HS-5 (cell line): ENCODE results near the gene UBQLN4.
"Not testable (repeated sequence)": the region's sequence is repeated elsewhere in the genome, so short reads cannot be mapped to it uniquely, and the experiment has no call there.

Source experiments
- DNase-seq: peaks from one replicate; pipeline ENCODE4 v3.0.0-alpha.2; 2012; ENCODE audit warnings: low read depth

Gene UBQLN4

DNA sequence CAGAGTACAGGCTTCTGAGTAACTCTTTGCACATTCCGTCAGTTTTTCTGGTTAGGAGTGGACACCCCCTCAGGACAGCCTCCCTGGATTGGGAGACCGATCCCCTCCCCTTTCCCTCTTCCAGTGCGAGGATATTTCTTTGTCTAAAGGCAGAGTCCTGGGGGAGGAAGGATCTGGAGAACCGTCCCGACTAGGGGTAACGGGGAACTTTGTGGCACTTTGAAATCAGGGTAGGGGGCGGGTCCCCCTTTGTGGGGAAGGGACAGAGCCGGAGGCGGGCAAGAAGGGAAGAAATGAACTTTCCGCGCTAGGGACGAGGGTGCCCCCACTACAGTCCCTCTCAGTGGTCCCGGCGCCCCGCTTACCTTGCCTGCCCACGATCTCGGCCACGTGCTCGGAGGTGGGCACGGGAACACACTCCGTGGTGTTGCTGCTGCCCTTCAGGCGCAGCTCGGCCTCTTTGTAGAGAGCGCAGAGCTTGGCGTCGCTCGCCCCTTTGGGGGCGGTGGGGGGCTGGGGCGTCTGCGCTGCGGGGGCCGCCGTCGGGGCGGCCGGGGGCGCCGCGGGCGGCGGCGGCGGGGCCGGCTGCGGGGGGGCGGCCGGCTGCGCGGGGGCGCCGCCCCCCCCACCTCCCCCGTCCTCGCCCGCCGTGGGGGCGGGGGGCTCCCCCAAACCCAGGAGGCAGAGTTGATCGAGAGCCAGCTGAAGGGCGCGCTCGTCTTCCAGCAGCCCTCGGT is 27.8 kb upstream of the UBQLN4 start:
- no peak for DNase-seq

GRCh38 chr1:156080863-156081179 is 27.2 kb upstream of the UBQLN4 start:
- DNase-seq: no peak

GRCh38 chr1:156080241-156080862 is 26.8 kb upstream of the UBQLN4 start:
- DNase-seq: no peak

GRCh38 chr1:156079762-156080161 is 26.2 kb upstream of the UBQLN4 start:
- DNase-seq: no peak

- no peak for DNase-seq
Measured at GRCh38 chr1:156078728-156079127, 25.1 kb upstream of the UBQLN4 start.

- DNase-seq: no peak
Measured at GRCh38 chr1:156077430-156077760, 23.8 kb upstream of the UBQLN4 start.

GRCh38 chr1:156076609-156077429 is 23.2 kb upstream of the UBQLN4 start:
- no peak for DNase-seq

DNA sequence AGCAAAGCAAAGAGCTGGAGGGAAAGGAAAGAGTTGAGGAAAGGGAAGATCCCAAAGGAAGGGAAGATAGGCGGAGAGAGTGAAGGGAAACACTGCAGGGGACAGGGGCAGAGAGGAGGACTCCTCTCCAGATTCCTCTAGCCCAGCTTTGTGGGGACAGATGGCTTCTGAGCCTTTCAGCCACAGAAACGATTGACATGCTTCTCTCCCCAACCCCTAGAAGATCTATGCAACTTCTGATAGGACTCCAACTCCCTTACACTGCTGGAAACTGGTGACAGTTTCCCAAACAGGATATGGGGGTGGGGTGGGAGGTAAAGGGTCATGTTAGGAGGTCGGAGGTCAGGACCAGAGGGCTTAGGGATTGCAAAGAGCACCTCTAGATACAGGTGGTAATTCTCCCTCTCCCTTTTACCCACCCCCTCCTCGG is 22.2 kb upstream of the UBQLN4 start:
- no peak for DNase-seq

DNA sequence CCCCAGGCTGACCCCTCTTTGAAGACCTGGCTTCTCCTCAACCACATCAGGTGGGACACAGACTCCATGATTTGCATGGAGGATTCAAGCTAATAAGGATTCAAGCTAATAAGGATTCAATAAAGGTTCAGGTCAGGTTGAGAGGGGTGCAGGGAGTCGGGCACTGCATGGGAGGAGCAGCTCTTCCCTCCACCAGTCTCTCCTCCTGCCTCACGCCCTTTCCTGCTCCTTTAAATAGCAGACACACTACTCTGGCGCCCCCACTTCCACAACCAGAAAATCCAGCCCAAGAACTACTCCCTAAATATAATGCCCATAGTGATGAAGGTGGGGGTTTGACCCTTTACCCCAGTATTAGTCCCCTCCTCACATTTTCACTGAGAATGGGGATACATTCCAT is 21.6 kb upstream of the UBQLN4 start:
- no peak for DNase-seq

- DNase-seq: no peak
Measured at GRCh38 chr1:156074661-156075060, 21.1 kb upstream of the UBQLN4 start.

- no peak for DNase-seq
Measured at GRCh38 chr1:156073740-156074139, 20.1 kb upstream of the UBQLN4 start.

- no peak for DNase-seq
Measured at GRCh38 chr1:156073110-156073687, 19.6 kb upstream of the UBQLN4 start.

DNA sequence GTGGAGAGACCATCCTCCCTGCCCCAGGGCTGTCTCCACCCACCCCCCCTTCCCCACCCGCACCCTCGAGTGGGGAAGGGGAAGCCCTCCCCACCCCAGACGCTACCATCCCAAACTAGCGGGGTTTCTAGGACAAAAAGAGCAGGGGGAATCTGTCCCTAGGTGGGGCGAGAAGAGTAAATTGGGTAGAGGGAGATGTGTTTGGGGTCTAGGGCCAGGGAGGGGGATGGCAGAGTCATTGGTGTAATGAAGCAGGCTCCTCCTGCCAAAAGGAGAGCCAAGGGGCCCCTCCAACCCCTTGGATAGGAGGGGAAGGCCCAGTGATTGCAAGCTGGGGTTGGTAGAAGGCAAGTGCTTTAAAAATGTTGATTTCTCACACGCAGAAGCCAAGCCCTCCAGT is 18.7 kb upstream of the UBQLN4 start:
- no peak for DNase-seq

DNA sequence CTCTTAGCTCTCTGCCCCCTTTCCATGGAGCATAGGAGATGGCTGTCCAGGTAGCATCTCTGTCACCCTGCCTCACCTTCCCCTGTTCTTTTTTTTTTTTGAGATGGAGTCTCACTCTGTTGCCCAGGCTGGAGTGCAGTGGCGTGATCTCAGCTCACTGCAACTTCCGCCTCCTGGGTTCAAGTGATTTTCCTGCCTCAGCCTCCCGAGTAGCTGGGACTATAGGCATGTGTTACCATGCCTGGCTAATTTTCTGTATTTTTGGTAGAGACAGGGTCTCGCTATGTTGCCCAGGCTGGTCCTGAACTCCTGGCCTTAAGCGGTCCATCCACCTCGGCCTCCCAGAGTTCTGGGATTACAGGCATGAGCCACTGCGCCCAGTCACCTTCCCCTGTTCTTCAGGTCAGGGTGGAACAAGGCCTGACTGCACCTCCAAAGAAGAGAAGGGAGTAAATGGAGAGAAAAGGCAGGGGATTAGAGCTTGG is 17.8 kb upstream of the UBQLN4 start:
- DNase-seq: not testable (repeated sequence)

DNA sequence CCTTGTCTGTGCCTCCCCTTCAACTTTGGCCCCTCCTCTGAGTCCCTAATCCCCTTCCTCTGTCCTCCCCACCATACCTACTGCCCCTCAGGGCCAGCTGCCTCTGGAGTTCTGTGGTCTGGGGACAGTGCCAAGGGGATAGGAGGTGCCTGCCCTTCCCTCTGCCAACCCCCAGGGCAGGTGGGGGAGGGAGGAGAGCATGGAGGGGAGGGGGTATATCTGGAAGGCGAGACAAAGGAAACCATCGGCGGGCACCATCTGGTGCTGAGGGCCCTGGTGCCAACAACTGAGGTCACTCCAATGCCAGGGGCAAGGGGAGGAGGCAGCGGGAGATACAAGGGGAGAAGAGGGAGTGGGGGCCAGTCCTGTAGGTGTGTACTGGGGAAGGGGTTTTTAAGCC is 16.9 kb upstream of the UBQLN4 start:
- no peak for DNase-seq

GRCh38 chr1:156069490-156070455 is 16.2 kb upstream of the UBQLN4 start:
- no peak for DNase-seq

- DNase-seq: no peak
Measured at GRCh38 chr1:156067262-156067661, 13.7 kb upstream of the UBQLN4 start.

- no peak for DNase-seq
Measured at GRCh38 chr1:156065871-156066270, 12.3 kb upstream of the UBQLN4 start.

GRCh38 chr1:156065212-156065611 is 11.6 kb upstream of the UBQLN4 start:
- DNase-seq: no peak

- no peak for DNase-seq
Measured at GRCh38 chr1:156064615-156065014, 11.0 kb upstream of the UBQLN4 start.

DNA sequence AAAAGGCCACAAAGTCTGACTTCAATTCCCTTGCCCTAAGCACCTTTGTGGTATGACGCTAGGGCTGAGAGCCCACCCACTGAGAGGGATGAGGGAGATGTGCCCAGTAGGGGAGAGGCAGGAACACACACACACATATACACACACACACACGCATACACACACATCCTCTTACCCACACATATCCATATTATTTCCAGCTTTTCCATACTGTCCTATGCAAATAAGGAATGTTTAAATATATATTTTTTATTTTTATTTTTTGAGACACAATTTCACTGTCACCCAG is 10.3 kb upstream of the UBQLN4 start:
- DNase-seq: no peak

DNA sequence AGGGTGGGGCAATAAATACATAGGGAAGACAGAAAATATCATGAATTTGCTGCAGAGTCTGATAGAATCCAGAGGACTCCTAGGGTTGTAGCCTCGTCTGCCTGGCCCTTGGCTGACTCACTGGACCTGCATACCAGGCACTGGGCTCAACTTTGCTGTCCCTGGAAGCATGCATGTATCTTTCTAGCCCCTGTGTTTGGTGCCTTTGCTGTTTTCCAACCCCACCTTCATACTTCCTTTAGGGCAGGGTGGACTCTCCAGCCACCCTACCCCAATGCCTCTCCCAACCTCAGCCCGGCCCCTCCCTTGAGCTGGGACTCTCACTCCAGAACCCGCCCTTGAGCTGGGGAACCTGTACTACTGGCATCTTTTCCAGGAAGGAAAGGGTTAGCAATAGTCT is 8.6 kb upstream of the UBQLN4 start:
- no peak for DNase-seq
